KG1 (cell line): ENCODE data around the gene PHIP.

Experiments
- DNase-seq: peaks from one replicate; lab custom pipeline; 2025; lab: John Stamatoyannopoulos, UW

Gene PHIP

DNA sequence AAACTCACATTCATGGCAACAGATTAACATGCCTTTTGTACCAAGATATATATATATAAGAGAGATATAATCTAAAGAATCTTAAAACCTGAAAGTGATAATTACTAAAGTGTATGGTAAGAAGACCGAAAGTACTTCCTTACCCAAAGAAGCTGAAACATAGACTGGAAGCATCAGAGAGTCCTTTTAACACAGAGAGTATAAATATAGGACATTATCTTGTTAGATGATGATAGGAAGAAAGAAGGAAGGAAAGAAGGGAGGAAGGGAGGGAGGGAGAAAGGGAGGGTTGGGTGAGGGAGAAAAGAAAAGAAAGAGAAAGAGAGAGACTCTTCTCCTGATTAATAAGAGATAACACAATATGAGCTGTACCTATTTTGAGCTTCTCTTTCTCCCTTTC lies 68.2 kb downstream of the PHIP start:
- no peak for DNase-seq

- DNase-seq = no peak
These were observed 72.6 kb downstream of the PHIP start for GRCh38 chr6:79005497-79005896.

GRCh38 chr6:79005024-79005423 lies 73.0 kb downstream of the PHIP start:
- no peak for DNase-seq

DNA sequence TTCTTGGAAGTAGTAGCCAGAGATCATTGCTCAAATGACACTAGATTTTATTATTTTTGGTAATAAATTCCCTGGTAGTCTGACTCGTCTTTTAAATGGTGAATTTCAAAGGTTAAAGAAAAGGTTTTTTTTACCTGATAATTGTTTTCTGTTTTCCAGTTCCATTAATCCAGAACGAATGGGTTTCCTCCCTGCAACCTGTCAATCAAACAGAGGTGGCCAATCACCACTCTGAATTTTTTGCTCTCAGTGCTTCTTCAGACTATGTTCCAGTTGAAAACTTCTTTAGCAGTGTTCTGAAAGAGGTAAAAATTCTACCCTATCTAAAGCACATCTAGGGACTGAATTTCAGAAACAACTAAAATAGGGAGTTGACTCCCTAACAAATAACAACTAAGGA lies 73.8 kb downstream of the PHIP start:
- no peak for DNase-seq

GRCh38 chr6:79001415-79001814 lies 76.6 kb downstream of the PHIP start:
- no peak for DNase-seq

GRCh38 chr6:78999737-79000136 lies 78.3 kb downstream of the PHIP start:
- DNase-seq = no peak

DNA sequence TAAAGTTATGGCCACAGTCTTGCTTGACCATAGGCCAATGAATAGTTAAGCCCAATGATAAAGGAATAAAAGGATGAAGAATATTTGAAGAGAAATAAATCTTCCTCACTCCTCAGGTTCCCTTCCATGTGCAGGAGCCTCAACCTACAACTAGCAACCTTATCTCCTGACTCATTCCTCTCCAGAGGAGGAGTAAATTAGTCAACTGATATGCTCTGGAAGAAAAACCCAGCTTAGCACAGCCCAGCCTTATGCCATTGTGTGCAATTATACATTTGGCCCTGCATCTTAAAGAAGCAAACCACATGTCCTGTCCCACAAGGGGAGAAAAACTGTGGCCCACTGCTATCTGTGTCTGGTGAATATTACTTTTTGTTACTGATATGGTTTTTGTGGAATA lies 82.1 kb downstream of the PHIP start:
- no peak for DNase-seq

DNA sequence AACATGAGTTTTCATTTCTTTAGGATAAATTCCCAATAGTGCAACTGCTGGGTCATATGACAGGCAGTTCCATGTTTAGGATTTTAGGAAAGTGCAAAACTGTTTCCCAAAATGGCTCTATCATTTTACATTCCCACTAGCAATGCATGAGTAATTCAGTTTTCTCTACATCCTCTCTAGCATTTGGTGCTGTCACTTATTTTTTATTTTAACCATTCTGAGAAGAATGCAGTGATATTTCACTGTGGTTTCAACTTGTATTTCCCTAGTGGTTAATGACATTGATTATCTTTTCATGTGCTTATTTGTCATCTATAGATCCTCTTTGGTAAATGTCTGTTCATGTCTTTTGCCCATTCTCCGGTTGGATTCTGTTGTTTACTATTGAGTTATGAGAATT lies 82.7 kb downstream of the PHIP start:
- no peak for DNase-seq

DNA sequence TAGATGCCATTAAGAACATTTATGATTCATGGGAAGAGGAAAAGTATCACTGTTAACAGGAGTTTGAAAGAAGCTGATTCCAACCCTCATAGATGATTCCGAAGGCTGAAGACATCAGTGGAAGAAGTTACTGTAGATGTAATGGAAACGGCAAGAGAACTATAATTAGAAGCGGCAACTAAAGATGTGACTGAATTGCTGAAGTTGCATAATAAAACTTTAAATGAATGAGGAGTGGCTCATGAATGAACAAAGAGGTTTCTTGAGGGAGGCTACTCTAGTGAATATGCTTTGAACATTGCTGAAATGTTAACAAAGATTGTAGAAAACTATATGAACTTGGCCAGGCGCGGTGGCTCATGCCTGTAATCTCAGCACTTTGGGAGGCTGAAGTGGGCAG lies 84.1 kb downstream of the PHIP start:
- no peak for DNase-seq

DNA sequence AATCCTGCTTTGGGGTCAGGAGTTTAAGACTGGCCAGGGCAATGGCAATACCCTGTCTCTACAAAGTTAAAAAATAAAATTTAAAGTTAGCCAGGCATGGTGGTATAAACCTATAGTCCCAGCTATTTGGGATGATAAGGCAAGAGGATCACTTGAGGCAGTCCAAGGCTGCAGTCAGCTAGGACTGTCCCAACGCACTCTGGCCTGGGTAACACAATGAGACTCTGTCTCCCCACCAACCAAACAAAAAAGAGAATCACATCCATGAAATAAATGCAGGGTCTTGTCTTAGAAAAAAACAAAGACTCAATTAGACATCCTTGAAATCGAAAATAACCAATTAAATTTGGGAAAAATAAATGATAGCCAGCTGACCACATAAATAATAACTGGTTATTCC lies 88.9 kb downstream of the PHIP start:
- no peak for DNase-seq

DNA sequence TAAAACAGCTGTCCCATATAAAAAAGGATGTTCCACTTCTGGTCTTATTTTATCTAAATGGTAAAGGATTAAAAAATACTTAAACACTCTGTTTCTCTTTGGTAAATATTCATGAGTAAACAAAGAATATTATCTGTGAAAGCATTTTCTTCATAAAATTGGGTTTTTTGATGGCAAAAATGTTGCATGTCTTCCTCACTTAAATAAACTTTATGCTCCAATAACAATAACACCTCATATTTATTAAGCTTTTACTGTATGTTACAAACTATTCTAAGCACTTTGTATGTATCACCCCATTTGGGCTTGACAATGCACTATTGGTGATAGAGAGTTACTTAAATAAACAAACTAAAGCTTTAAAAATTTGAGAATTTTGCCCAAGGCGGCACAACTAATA lies 91.9 kb downstream of the PHIP start:
- no peak for DNase-seq

GRCh38 chr6:78984225-78984950 lies 93.7 kb downstream of the PHIP start:
- no peak for DNase-seq

GRCh38 chr6:78967191-78967590 lies 110.9 kb downstream of the PHIP start:
- DNase-seq = no peak

DNA sequence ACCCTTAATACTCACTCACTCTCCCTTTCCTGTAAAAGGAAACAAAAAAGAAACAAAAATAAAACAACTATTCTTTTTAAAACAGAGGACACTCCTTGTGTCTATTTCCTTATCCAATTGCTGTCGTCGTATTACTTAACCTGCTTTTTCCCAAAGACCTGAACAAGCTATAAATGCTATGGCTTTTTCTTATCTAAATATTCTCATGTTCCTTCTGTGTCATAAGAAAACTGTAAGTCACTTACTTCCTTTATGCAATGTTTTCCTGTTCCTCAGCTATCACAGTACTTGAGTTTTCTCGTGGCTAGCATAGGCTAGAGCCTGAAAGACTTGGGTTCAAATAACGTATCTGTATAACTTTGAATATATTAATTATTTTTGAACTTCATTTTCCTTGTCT lies 111.5 kb downstream of the PHIP start:
- no peak for DNase-seq

- no peak for DNase-seq
These were observed 115.6 kb downstream of the PHIP start for GRCh38 chr6:78962448-78962847.

- no peak for DNase-seq
These were observed 123.3 kb downstream of the PHIP start for GRCh38 chr6:78954740-78955139.

DNA sequence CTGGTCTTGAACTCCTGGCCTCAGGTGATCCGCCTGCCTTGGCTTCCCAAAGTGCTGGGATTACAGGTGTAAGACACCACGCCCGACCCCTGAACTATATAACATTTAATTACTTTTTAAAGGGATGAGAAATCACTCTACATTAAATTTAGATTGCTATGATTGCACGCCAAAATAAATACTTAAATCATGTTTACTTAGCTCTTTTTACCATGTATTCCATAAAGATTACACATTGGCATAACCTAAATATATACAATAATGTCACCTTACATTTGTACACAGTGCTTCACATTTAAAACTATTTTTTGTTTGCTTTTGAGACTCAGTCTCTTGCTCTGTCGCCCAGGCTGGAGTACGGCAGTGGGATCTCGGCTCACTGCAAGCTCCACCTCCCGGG lies 124.3 kb downstream of the PHIP start:
- no peak for DNase-seq

DNA sequence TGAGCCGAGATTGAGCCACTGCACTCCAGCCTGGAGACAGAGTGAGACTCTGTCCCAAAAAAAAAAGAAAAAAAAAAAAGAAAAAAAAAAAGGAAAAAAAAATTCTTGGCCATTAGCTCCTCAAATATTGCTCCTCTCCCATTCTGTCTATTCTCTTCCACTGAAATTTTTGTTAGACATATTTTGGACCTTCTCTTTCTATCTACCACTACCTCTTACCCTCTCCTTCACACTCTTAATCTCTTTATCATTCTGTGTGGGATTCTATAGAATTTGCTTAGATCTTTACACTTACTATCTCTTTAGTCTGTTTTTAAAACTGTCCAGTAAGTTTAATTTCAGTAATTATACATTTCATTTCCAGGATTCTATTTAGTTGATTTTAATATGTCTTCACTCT lies 125.7 kb downstream of the PHIP start:
- no peak for DNase-seq

DNA sequence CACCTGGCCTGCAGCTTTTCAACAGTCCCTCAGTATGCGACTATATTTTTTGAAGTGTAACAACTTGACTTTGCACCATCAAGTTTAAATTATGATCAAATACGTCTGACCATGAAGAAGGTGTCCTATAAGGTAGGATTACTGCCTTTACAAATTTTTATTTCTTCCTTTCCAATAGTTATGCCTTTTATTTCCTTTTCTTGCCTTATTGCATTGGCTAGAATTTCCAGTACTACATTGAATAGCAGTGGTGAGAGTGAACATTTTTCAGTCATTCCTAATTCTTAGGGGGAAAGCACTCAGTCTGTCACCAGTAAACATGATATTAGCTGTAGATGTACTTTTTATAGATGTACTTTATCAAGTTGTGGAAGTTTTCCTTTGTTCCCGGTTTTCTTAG lies 129.3 kb downstream of the PHIP start:
- no peak for DNase-seq

DNA sequence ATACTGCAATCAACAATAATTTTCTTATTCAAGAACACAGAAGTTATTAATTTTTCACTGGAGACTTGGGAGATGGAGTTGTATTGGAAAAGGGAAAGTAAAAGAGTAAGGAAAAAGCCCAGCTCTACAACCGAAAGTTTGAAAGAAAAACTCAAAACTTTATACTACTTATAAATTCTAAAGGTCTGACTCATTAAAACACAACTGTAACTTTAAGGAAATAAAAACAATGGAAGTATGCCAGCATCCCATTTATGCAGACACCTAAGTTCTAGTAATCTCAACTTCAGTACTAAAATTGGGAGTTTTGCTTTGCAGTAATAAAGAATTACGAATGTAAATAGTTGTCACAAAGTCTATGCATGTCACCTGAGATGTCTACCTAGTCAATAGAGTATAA lies 130.1 kb downstream of the PHIP start:
- DNase-seq = no peak

DNA sequence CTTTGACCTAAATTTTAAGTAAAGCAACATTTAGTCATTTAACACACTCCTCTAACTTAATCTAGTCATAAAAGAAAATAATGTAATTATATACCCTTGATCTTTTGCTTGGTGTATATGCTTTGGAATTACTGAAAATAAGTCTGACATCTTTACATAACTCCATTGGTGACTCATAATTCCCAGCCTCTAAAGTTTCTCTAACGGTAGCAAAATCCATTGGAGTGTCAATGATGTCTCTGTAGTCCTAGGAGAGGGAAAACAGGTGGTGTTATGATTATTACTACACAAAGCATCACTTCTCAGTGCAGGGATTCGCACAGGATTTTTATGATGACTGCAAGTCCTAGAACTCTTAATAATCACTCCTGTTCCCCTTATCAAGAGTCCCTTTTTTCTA lies 130.5 kb downstream of the PHIP start:
- DNase-seq = no peak

DNA sequence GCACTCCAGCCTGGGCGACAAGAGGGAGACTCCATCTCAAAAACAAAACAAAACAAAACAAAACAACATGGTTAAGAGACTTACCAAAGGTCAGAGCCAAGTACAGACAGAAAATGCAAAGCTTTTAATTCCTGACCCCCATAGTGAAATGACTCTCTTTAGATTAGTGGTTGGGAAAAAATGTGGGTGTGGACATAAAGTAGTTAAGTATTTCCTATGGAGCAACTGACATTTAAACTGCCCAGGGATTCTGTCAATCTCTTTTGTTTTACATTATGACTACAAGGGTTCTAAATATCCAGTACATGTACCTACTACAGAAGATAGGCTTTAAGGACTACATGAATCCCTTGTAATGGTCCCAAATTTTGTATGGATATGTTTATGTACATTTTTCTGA lies 135.6 kb downstream of the PHIP start:
- no peak for DNase-seq

- no peak for DNase-seq
These were observed 141.5 kb downstream of the PHIP start for GRCh38 chr6:78936515-78936914.

- no peak for DNase-seq
These were observed 142.5 kb downstream of the PHIP start for GRCh38 chr6:78935553-78935952.

- DNase-seq = no peak
These were observed 152.7 kb downstream of the PHIP start for GRCh38 chr6:78925317-78925716.
